Progenitor cell of endocrine pancreas (in vitro differentiated cells): Measurements from ENCODE around the gene IPO13. TPM values are rescaled to one million over a fixed set of nuclear protein-coding genes. Genes with fewer than 3 reads are reported as not detected.

Source experiments
- DNase-seq: peaks from one replicate; pipeline ENCODE4 v3.0.0; 2021; ENCODE audit warnings: low spot score; ENCODE audit not compliant: unreplicated experiment
- H3K27ac Mint-ChIP-seq: 2 replicates; pipeline ENCODE4 v1.8.0; 2021; ENCODE audit warnings: mild to moderate bottlenecking, moderate library complexity, mixed read lengths
- H3K27me3 Mint-ChIP-seq: 2 replicates; pipeline ENCODE4 v1.8.0; 2021; ENCODE audit warnings: mixed read lengths
- H3K36me3 Mint-ChIP-seq: 2 replicates; pipeline ENCODE4 v1.8.0; 2022; ENCODE audit warnings: mixed read lengths; ENCODE audit not compliant: insufficient read depth
- H3K4me1 Mint-ChIP-seq: 2 replicates; pipeline ENCODE4 v1.8.0; 2021; ENCODE audit warnings: low read depth, mixed read lengths
- H3K4me3 Mint-ChIP-seq: 2 replicates; pipeline ENCODE4 v1.8.0; 2021; ENCODE audit warnings: low read depth, mild to moderate bottlenecking, moderate library complexity, mixed read lengths
- H3K9me3 Mint-ChIP-seq: 2 replicates; pipeline ENCODE4 v1.8.0; 2021; ENCODE audit warnings: low read depth, mixed read lengths
- total RNA-seq: library from RNA; stranded (reverse); gene quantifications from 2 replicates; pipeline ENCODE4 v1.2.1, GENCODE V29; 2021
- TF ChIP-seq, protein P1 (sequence below): fragments of 200-600 bp; sonication (generic); IDR thresholded peaks from one replicate; pipeline ENCODE4 v1.5.0; 2021; ENCODE audit warnings: antibody characterized with exemption, mild to moderate bottlenecking; ENCODE audit not compliant: unreplicated experiment

IPO13 gene
- total RNA-seq, 1 donor from 2014 or later, result 34.6 TPM

DNA sequence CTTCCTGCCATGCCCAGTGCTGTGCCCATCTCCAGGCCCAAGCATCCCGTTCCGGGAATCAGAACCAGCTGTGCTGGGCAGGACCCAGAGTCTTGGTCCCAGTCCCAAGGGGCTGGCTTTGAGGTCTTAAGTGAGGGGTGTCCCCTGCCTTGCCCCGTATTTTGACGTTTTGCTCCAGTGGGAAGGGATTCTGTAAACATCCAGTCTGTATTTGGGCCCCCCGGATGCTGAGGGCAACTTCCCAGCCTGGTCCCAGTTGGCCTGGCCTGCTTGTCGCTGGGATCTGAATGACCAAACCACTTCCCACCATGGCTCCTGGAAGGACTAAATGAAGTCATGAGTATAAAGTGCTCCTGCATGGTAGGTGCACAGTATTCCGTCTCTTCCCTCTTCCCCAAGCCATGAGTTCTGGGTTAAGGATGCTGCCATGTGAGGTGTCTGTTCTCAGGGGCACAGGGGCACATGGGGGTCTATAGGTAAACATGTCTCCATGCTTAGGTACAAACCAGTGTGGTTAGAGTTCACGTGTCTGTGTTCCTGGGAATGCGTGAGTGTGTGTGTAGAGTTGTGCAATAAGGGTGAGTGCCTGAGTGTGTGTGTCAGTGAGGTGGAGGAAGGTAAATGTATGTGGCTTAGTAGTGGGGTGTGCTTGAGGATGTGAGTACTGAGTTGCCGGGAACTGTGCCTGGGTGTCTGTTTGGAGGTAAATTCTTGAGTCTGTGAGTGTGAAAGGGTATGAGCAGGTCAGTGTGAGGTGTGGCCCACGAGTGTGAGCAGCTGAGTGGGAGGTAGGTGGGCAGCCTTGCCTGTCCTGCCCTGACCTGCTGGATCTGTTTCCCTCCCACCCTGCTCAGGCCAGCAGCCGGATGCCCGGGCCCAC is 33.7 kb downstream of the IPO13 start:
- peaks cover 29% of the 10 kb centered on the region for H3K4me1 Mint-ChIP-seq
- no peak for DNase-seq
- H3K27me3 Mint-ChIP-seq, result no peaks in the 10 kb centered on the region
- no peaks in the 10 kb centered on the region for H3K9me3 Mint-ChIP-seq
- TF ChIP-seq, protein P1, sequence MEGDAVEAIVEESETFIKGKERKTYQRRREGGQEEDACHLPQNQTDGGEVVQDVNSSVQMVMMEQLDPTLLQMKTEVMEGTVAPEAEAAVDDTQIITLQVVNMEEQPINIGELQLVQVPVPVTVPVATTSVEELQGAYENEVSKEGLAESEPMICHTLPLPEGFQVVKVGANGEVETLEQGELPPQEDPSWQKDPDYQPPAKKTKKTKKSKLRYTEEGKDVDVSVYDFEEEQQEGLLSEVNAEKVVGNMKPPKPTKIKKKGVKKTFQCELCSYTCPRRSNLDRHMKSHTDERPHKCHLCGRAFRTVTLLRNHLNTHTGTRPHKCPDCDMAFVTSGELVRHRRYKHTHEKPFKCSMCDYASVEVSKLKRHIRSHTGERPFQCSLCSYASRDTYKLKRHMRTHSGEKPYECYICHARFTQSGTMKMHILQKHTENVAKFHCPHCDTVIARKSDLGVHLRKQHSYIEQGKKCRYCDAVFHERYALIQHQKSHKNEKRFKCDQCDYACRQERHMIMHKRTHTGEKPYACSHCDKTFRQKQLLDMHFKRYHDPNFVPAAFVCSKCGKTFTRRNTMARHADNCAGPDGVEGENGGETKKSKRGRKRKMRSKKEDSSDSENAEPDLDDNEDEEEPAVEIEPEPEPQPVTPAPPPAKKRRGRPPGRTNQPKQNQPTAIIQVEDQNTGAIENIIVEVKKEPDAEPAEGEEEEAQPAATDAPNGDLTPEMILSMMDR, result no peak
- peak overlapping the region; percentile 86 for H3K4me3 Mint-ChIP-seq
- H3K36me3 Mint-ChIP-seq, result peaks cover 21% of the 10 kb centered on the region
- H3K27ac Mint-ChIP-seq, result peak overlapping the region; percentile 9

DNA sequence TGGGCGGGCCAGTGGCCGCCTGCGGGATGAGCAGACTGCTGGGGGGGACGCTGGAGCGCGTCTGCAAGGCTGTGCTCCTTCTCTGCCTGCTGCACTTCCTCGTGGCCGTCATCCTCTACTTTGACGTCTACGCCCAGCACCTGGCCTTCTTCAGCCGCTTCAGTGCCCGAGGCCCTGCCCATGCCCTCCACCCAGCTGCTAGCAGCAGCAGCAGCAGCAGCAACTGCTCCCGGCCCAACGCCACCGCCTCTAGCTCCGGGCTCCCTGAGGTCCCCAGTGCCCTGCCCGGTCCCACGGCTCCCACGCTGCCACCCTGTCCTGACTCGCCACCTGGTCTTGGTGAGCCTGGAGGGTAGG is 34.4 kb downstream of the IPO13 start:
- no peak overlapping the region for H3K27ac Mint-ChIP-seq
- peak overlapping the region; percentile 86 for H3K4me3 Mint-ChIP-seq
- H3K9me3 Mint-ChIP-seq, result no peaks in the 10 kb centered on the region
- DNase-seq, result no peak
- TF ChIP-seq, protein P1, result no peak
- no peaks in the 10 kb centered on the region for H3K27me3 Mint-ChIP-seq
- peaks cover 25% of the 10 kb centered on the region for H3K36me3 Mint-ChIP-seq
- H3K4me1 Mint-ChIP-seq, result peaks cover 27% of the 10 kb centered on the region

DNA sequence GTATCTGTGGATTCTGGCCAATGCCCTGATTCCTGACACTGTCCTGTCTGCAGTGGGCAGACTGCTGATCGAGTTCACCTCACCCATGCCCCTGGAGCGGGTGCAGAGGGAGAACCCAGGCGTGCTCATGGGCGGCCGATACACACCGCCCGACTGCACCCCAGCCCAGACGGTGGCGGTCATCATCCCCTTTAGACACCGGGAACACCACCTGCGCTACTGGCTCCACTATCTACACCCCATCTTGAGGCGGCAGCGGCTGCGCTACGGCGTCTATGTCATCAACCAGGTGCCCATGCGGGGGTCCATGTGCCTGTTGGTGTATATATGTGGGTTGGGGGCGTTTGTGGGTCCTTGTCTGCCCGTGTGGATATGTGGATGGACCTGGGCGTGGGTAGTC is 34.9 kb downstream of the IPO13 start:
- no peaks in the 10 kb centered on the region for H3K9me3 Mint-ChIP-seq
- H3K27me3 Mint-ChIP-seq, result no peaks in the 10 kb centered on the region
- DNase-seq, result no peak
- TF ChIP-seq, protein P1, result no peak
- H3K4me3 Mint-ChIP-seq, result no peak overlapping the region
- H3K27ac Mint-ChIP-seq, result no peak overlapping the region
- peaks cover 24% of the 10 kb centered on the region for H3K36me3 Mint-ChIP-seq
- H3K4me1 Mint-ChIP-seq, result peaks cover 31% of the 10 kb centered on the region

DNA sequence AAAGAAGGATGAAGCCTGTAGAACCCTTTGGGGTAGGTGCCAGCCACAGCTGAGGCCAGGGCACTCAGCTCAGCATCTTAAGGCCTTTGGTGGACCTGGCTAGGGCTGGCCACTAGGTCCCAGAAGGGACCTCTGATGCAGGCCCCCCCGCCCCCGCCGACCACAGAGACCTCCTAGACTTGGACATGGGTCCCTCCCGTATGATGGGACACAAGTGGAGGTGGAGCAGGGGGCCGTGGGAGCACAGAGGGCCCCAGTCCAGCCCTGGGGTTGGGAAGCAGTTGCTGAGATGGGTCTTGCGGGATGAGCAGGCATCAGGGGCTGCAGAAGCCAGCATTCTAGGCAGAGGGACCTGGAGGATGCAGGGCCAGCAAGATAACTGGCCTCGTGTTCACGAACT is 35.5 kb downstream of the IPO13 start:
- Mint-ChIP-seq H3K36me3 (peaks cover 22% of the 10 kb centered on the region), H3K27me3 (no peaks in the 10 kb centered on the region), H3K4me1 (peaks cover 35% of the 10 kb centered on the region), H3K9me3 (no peaks in the 10 kb centered on the region), H3K27ac (no peak overlapping the region), H3K4me3 (no peak overlapping the region)
- TF ChIP-seq, protein P1, result no peak
- no peak for DNase-seq

DNA sequence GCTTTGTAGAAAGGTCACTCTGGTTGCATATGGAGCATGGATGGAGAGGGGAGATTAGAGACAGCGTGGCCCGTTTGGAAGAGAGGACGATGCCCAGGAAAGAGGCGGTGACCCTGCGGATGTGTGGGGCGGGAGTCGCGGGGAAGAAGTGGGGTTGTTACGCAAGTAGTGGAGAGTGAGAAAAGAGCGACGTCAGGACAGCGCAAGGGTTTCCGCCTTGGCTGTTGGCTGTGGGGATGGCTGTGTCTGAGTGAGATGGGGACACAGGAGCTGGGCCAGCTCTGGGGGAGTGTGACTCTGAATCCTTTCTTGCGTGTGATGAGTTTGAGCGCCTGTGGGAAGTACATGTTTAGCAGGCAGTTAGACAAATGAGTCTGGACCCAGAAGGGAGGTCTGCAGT is 36.1 kb downstream of the IPO13 start:
- Mint-ChIP-seq H3K27me3 (no peaks in the 10 kb centered on the region), H3K9me3 (no peaks in the 10 kb centered on the region), H3K4me3 (no peak overlapping the region), H3K4me1 (peaks cover 37% of the 10 kb centered on the region), H3K27ac (no peak overlapping the region), H3K36me3 (peaks cover 17% of the 10 kb centered on the region)
- DNase-seq, result no peak
- TF ChIP-seq, protein P1, result no peak
